Liver (tissue), 9 donors: ENCODE results near the gene RASA1. TPM values are rescaled to one million over a fixed set of nuclear protein-coding genes. Genes with fewer than 3 reads are reported as not detected.

Source experiments
- DNase-seq: peaks from one replicate; pipeline ENCODE4 v3.0.0-alpha.2; 2017; ENCODE audit warnings: low spot score
- H3K27ac ChIP-seq, 2 donors: one replicate each; pipeline ENCODE4 v1.7.0; 2013; ENCODE audit warnings: inconsistent platforms in 2 of 2, low read length in 2 of 2, control low read depth in 1 of 2, low read depth in 1 of 2, mild to moderate bottlenecking in 1 of 2
- H3K27me3 ChIP-seq, 4 donors: one replicate each; pipeline versions ENCODE4 v1.6.1 to v1.7.0; 2013; ENCODE audit warnings: low read length in 3 of 4, inconsistent platforms in 1 of 4, mild to moderate bottlenecking in 1 of 4, moderate library complexity in 1 of 4; ENCODE audit not compliant: control insufficient read depth in 4 of 4, insufficient read depth in 4 of 4
- H3K36me3 ChIP-seq, 4 donors: one replicate each; pipeline versions ENCODE4 v1.6.1 to v1.7.0; 2013; ENCODE audit warnings: low read length in 3 of 4, mild to moderate bottlenecking in 3 of 4, low read depth in 1 of 4, moderate library complexity in 1 of 4; ENCODE audit not compliant: control insufficient read depth in 4 of 4, insufficient read depth in 3 of 4
- H3K4me1 ChIP-seq, 4 donors: one replicate each; pipeline versions ENCODE4 v1.6.1 to v1.7.0; 2013; ENCODE audit warnings: low read length in 3 of 4, mild to moderate bottlenecking in 3 of 4, moderate library complexity in 1 of 4; ENCODE audit not compliant: control insufficient read depth in 4 of 4, insufficient read depth in 4 of 4
- H3K4me3 ChIP-seq, 3 donors: one replicate each; pipeline versions ENCODE4 v1.6.1 to v1.7.0; 2013; ENCODE audit warnings: low read length in 3 of 3, control low read depth in 1 of 3, low read depth in 1 of 3, mild to moderate bottlenecking in 1 of 3
- H3K9ac ChIP-seq, 2 donors: one replicate each; pipeline ENCODE4 v1.7.0; 2013; ENCODE audit warnings: low read length in 2 of 2, mild to moderate bottlenecking in 2 of 2, moderate library complexity in 2 of 2, control low read depth in 1 of 2, low read depth in 1 of 2
- H3K9me3 ChIP-seq, 4 donors: one replicate each; pipeline versions ENCODE4 v1.6.1 to v1.7.0; 2013; ENCODE audit warnings: low read length in 3 of 4; ENCODE audit not compliant: control insufficient read depth in 4 of 4
- ATF3 ChIP-seq: IDR thresholded peaks from 2 replicates; pipeline ENCODE4 v1.6.1; 2016; ENCODE audit warnings: antibody characterized with exemption
- CTCF ChIP-seq: fragments of 150-350 bp; IDR thresholded peaks from 2 replicates; pipeline ENCODE4 v1.5.1; 2017; ENCODE audit warnings: improper control_type of control experiment, low read depth, low read length; ENCODE audit not compliant: missing input control
- EGR1 ChIP-seq, 2 donors: IDR thresholded peaks; 2 replicates each; pipeline ENCODE4 v1.6.1; 2016 to 2018; ENCODE audit warnings: antibody characterized with exemption in 2 of 2, low read depth in 2 of 2
- FOXA1 ChIP-seq: IDR thresholded peaks from 2 replicates; pipeline ENCODE4 v1.6.1; 2016; ENCODE audit warnings: antibody characterized with exemption
- FOXA2 ChIP-seq: IDR thresholded peaks from 2 replicates; pipeline ENCODE4 v1.6.1; 2016; ENCODE audit warnings: antibody characterized with exemption
- GABPA ChIP-seq, 2 donors: IDR thresholded peaks in 1 of 2; conservative IDR thresholded peaks in 1 of 2; 2 replicates each; pipeline ENCODE4 v1.6.1; 2016; ENCODE audit warnings: antibody characterized with exemption in 2 of 2, mild to moderate bottlenecking in 1 of 2, moderate library complexity in 1 of 2
- HNF4A ChIP-seq, 2 donors: conservative IDR thresholded peaks; 2 replicates each; pipeline ENCODE4 v1.6.1; 2016; ENCODE audit warnings: antibody characterized with exemption in 2 of 2, mild to moderate bottlenecking in 2 of 2
- HNF4G ChIP-seq: IDR thresholded peaks from 2 replicates; pipeline ENCODE4 v1.6.1; 2016; ENCODE audit warnings: antibody characterized with exemption
- JUND ChIP-seq, 2 donors: IDR thresholded peaks; 2 replicates each; pipeline ENCODE4 v1.6.1; 2016; ENCODE audit warnings: antibody characterized with exemption in 2 of 2
- NR2F2 ChIP-seq: IDR thresholded peaks from 2 replicates; pipeline ENCODE4 v1.6.1; 2016; ENCODE audit warnings: antibody characterized with exemption
- RAD21 ChIP-seq, 2 donors: IDR thresholded peaks; 2 replicates each; pipeline ENCODE4 v1.6.1; 2016; ENCODE audit warnings: antibody characterized with exemption in 2 of 2, mild to moderate bottlenecking in 2 of 2
- RXRA ChIP-seq, 2 donors: IDR thresholded peaks; 2 replicates each; pipeline ENCODE4 v1.6.1; 2017 to 2018; ENCODE audit warnings: antibody characterized with exemption in 2 of 2, mild to moderate bottlenecking in 1 of 2
- SP1 ChIP-seq: IDR thresholded peaks from 2 replicates; pipeline ENCODE4 v1.6.1; 2018; ENCODE audit warnings: antibody characterized with exemption, mild to moderate bottlenecking
- TAF1 ChIP-seq: conservative IDR thresholded peaks from 2 replicates; pipeline ENCODE4 v1.6.1; 2016; ENCODE audit warnings: antibody characterized with exemption, mild to moderate bottlenecking
- YY1 ChIP-seq: IDR thresholded peaks from 2 replicates; pipeline ENCODE4 v1.6.1; 2016; ENCODE audit warnings: antibody characterized with exemption, mild to moderate bottlenecking
- ZBTB33 ChIP-seq: IDR thresholded peaks from 2 replicates; pipeline ENCODE4 v1.6.1; 2016; ENCODE audit warnings: antibody characterized with exemption
- WGBS: extraction: QIAGEN DNeasy Blood & Tissue Kit; methylation state at CpG from one replicate; pipeline ENCODE4 v1.1.7; 2013; 5-methylcytosine and 5-hydroxymethylcytosine counted together
- polyA plus RNA-seq, 2 donors: library from polyadenylated mRNA; stranded (reverse) in 1 of 2; unstranded in 1 of 2; fragments of 200-250 nt in 1 of 2; fragments of >200 nt in 1 of 2; fragmentation: Nextera tagmentation in 1 of 2; extraction: Ambion mirVana in 1 of 2; gene quantifications; one replicate each; pipeline versions ENCODE4 v1.2.1 to v1.2.3, GENCODE V29; 2013 to 2015
- total RNA-seq, 2 donors: library from RNA; depleted of rRNA; stranded (reverse); fragments of >200 nt; gene quantifications; one replicate each; pipeline ENCODE4 v1.2.3, GENCODE V29; 2014
- TF ChIP-seq, protein P1 (sequence below): IDR thresholded peaks from 2 replicates; pipeline ENCODE4 v1.6.1; 2016; ENCODE audit warnings: antibody characterized with exemption, mild to moderate bottlenecking
- TF ChIP-seq, protein P2 (sequence below): IDR thresholded peaks from 2 replicates; pipeline ENCODE4 v1.6.1; 2016; ENCODE audit warnings: antibody characterized with exemption
- donor health status: healthy.
- donor health status: healthy.
- donor health status: healthy.
- donor health status: healthy.
- donor health status: healthy.

The RASA1 gene
- total and polyA plus RNA-seq, 4 donors, result 3.7 to 18.1 (median 7.0) TPM

DNA sequence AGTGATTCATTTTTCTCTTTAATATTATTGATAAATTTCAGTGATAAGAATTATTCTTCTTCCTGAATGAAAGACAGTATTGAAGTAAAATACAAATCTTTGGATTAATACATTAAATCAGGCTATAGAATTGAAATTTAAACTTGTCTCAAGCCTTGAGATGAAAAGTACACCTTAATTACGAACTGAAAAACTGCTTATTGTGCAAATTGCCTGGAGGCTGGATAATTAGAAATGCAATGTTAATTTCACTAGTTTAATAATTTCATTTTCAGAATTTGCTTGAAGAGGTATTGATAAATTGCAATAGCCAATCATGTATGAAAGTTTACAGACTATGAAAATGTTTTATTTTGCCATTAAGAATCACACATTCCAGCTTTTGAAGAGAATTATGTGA, 156.1 kb downstream of the RASA1 start:
- Histone ChIP-seq H3K9me3 (no peaks in the 10 kb centered on the region), H3K9ac (no peak overlapping the region), H3K27me3 (no peaks in the 10 kb centered on the region), H3K27ac (no peak overlapping the region), H3K4me3 (no peak overlapping the region), H3K4me1 (peaks cover 0 to 2% (median 0%) of the 10 kb centered on the region in 4 donors), H3K36me3 (no peaks in the 10 kb centered on the region)
- no peak for DNase-seq
- 75% methylated on average over 1 of the region's 1 CpG for WGBS
- TF ChIP-seq NR2F2 (no peak), SP1 (no peak), CTCF (no peak), RAD21 (IDR thresholded peaks at IDR 0.05) (no peak), GABPA (IDR thresholded peaks at IDR 0.05 in 1 of 2, conservative IDR thresholded peaks at IDR 0.05 in 1 of 2) (no peak), FOXA1 (no peak), ZBTB33 (no peak), JUND (IDR thresholded peaks at IDR 0.05) (no peak), EGR1 (IDR thresholded peaks at IDR 0.05; ENCODE audit: low read depth in 2 of 2) (no peak), HNF4G (no peak), YY1 (no peak), FOXA2 (no peak), HNF4A (conservative IDR thresholded peaks at IDR 0.05) (no peak), TAF1 (no peak), ATF3 (no peak), RXRA (IDR thresholded peaks at IDR 0.05) (no peak)
- TF ChIP-seq, protein P1, sequence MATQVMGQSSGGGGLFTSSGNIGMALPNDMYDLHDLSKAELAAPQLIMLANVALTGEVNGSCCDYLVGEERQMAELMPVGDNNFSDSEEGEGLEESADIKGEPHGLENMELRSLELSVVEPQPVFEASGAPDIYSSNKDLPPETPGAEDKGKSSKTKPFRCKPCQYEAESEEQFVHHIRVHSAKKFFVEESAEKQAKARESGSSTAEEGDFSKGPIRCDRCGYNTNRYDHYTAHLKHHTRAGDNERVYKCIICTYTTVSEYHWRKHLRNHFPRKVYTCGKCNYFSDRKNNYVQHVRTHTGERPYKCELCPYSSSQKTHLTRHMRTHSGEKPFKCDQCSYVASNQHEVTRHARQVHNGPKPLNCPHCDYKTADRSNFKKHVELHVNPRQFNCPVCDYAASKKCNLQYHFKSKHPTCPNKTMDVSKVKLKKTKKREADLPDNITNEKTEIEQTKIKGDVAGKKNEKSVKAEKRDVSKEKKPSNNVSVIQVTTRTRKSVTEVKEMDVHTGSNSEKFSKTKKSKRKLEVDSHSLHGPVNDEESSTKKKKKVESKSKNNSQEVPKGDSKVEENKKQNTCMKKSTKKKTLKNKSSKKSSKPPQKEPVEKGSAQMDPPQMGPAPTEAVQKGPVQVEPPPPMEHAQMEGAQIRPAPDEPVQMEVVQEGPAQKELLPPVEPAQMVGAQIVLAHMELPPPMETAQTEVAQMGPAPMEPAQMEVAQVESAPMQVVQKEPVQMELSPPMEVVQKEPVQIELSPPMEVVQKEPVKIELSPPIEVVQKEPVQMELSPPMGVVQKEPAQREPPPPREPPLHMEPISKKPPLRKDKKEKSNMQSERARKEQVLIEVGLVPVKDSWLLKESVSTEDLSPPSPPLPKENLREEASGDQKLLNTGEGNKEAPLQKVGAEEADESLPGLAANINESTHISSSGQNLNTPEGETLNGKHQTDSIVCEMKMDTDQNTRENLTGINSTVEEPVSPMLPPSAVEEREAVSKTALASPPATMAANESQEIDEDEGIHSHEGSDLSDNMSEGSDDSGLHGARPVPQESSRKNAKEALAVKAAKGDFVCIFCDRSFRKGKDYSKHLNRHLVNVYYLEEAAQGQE, result no peak
- TF ChIP-seq, protein P2, sequence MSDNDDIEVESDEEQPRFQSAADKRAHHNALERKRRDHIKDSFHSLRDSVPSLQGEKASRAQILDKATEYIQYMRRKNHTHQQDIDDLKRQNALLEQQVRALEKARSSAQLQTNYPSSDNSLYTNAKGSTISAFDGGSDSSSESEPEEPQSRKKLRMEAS, result no peak
